Measurements from ENCODE around the gene GARNL3.

The GARNL3 gene

GRCh38 chr9:127316586-127317323 lies 52.2 kb downstream of the GARNL3 start:
- no peak for FAIRE-seq

DNA sequence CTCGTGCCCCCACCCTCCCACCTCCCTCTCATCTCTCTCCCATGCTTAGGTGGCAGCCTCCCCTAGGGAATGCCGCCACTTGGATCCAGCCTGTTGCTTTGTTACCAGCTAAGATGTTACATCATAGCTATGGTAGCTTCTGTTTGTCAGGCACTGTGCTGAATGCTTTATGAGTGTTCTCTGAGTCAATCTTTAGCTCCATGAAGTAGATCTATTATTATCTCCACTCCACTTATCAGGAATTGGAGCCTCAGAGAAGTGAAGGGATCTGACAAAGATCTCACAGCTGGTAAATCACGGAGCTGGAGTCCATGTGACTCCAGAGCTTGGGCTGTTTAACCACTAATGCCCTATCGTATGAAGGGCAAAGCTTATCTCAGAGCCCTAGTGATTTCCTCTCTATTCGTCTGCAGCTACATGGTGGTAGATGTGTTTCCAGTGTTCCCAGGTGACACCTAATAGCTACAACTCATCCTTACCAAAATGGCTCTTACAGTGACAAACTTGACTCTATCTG lies 54.1 kb downstream of the GARNL3 start:
- no peak for FAIRE-seq

GRCh38 chr9:127319366-127320114 lies 55.0 kb downstream of the GARNL3 start:
- no peak for FAIRE-seq

DNA sequence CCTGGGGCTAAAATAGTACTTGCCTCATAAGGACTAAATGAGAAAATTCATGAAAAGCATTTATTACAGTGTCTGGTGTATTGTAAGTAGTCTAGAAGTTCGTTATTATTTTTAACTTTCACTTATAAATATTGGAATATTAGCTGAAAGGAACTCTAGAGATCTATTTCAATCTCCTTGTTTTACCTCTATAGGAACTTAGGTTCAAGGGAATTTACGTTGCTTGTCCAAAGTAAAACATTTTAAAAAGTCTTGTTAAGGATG lies 55.5 kb downstream of the GARNL3 start:
- FAIRE-seq, result no peak

- FAIRE-seq, result no peak
Measured at GRCh38 chr9:127323393-127323792, 58.8 kb downstream of the GARNL3 start.

DNA sequence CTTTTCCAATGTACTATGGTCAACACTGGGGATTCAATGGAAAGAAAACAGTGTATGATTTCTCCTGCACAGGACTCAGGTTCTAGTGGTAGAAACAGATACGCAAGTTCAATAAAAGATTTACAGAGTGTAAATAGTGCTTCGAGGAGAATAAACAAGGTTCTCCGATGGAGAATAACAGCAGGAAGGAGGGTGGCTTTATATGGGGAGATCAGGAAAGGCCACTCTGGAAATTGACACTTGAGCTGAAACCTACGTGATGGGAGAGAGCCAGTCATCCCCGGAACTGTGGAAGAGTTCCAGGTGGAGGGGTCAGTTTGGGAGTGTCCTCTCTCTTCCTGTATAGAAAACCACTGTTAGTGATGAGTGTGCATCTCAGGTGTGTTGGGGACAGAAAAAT lies 65.9 kb downstream of the GARNL3 start:
- no peak for FAIRE-seq

- no peak for FAIRE-seq
Measured at GRCh38 chr9:127333221-127334064, 68.9 kb downstream of the GARNL3 start.

GRCh38 chr9:127334725-127335124 lies 70.2 kb downstream of the GARNL3 start:
- FAIRE-seq, result no peak

DNA sequence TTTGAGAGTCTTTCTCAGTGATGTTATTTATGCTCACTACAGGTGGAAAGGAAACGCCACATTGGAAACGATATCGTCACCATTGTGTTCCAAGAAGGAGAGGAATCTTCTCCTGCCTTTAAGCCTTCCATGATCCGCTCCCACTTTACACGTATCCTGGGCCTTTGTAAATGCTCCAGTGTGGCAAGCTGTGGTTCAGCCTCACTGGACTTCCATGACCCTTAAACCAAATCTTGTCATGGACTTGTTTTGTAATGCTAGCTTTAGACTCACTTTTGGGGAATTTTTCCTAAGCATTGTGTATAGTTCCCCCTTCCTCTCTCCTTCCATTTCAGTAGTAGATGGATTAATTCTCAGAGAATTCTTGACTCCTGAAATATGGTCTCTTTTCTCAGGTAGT lies 71.5 kb downstream of the GARNL3 start:
- no peak for FAIRE-seq

GRCh38 chr9:127336506-127337352 lies 72.2 kb downstream of the GARNL3 start:
- no peak for FAIRE-seq

DNA sequence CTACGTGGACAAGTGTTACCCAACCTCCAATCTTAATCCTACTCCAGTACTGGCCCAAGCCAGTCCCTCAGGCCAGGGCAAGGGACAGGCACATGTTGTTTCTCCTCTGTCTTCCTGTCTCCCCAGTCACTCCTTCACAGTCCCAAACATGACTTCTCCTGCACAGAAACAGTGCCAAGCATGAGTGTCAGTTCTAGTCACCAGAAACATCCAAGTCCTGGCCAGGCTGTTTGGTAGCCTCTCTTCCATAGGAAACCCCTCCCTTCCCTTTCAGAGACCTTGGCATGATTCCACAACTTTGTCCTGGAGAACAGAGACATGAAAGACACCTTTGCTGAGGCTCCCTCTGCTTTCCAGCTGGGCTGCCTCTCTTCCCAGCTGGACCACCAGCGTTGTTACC lies 76.1 kb downstream of the GARNL3 start:
- no peak for FAIRE-seq

- no peak for FAIRE-seq
Measured at GRCh38 chr9:127341152-127341551, 76.6 kb downstream of the GARNL3 start.

DNA sequence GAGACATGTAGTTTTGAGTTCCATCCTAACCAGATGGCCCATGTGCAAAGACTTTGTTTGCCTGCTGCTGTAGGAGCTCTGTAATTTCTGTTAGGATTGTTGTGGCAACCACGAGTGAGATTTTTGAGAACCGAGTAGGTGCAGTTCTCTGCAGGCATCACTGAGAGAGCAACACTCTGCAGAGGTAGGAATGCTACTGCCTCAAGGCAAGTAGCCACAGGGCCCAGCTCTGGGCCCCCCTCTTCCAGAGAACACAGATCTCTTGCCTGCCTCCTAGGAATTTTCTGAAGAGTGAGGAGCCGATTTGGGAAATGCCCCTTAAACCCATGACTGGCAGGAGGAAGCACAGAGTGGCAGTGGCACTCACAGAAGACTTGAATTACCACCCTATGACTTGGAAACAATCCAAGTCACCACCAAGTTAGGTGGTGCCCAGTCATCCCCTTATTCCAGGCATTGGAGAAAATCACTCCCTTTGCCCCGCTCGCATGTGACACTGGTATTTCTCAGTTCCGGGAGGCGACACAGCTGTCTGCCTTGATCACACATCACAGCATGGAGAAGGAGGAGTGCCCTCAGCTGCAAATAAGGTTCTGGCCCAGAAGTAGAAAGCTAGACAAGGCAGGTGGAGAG lies 79.9 kb downstream of the GARNL3 start:
- no peak for FAIRE-seq

DNA sequence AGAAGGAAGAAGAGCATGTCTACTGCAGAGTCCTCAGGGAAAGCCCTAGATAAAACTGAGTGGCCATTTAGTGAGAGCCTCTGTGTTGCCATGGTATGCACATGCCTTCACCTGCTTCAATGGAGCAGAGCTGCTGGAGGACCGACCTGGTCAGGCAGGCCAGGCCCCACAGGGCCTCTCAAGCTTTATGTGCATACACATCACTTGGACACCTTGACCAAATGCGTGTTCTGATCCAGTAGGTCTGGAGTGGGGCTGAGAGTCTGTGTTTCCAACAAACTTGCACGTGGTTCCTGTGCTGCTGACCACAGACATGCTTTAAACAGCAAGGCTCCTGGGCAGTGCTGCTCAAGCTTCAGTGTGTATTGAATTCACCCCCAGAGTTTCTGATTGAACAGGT lies 81.0 kb downstream of the GARNL3 start:
- no peak for FAIRE-seq

GRCh38 chr9:127346584-127346983 lies 82.0 kb downstream of the GARNL3 start:
- FAIRE-seq, result no peak

- FAIRE-seq, result no peak
Measured at GRCh38 chr9:127347831-127348776, 83.5 kb downstream of the GARNL3 start.

DNA sequence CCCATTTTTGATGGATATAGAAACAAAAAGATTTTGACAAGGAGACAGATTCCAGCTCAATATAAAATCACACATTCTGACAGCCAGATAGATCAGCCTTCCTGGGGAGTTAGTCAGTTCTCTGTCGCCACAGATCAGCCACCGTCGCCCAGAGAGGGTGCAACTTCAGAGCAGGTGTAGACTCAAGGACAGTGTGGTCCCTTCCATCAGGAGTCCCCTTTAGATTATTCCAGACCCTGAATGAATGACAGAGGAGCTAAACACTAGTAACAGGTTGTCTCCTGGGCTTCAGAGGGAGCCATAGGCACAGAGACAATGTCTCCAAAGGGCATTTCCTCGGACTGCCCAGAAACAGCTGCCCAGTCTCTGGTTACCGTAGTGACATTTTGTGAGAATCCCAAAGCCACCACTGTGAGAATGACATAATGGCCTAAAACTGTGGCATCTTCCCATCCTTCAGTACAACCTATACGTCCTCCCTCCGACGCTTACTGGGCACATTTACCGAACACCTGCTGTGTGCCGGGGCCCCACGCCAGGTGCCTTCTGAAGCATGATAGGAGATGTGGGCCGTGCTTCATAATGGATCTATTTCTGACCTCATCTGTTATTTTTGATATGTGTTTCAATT lies 85.0 kb downstream of the GARNL3 start:
- FAIRE-seq, result no peak

GRCh38 chr9:127351182-127352166 lies 86.9 kb downstream of the GARNL3 start:
- FAIRE-seq, result no peak

GRCh38 chr9:127353882-127354281 lies 89.3 kb downstream of the GARNL3 start:
- no peak for FAIRE-seq
